GM18507 (cell line): ENCODE data around the gene CLDN14.

ENCODE experiments used
- DNase-seq: peaks from one replicate; pipeline ENCODE4 v3.0.0; 2011; ENCODE audit warnings: low read depth; ENCODE audit not compliant: insufficient read length; ENCODE audit errors: extremely low spot score
- FAIRE-seq: peaks from 2 replicates; lab custom pipeline; 2011; peaks lifted over from hg19 to GRCh38; lab: Jason Lieb, UNC

The CLDN14 gene

GRCh38 chr21:36419996-36420395 is 59.9 kb downstream of the CLDN14 start:
- peak; percentile 65 for DNase-seq
- FAIRE-seq: peak; percentile 79

GRCh38 chr21:36419241-36419640 is 60.7 kb downstream of the CLDN14 start:
- DNase-seq (no peak), FAIRE-seq (no peak)

- no peak for DNase-seq
- FAIRE-seq: no peak
Measured at GRCh38 chr21:36415375-36415774, 64.5 kb downstream of the CLDN14 start.

- FAIRE-seq: no peak
- no peak for DNase-seq
Measured at GRCh38 chr21:36412916-36413315, 67.0 kb downstream of the CLDN14 start.

- DNase-seq (no peak), FAIRE-seq (no peak)
Measured at GRCh38 chr21:36411301-36411700, 68.6 kb downstream of the CLDN14 start.
